Measurements from ENCODE around the gene NUAK2.

- TF ChIP-seq BHLHE40 (IDR thresholded peaks at IDR 0.05; ENCODE audit: borderline replicate concordance) = no peak
- no peak for TF ChIP-seq TARDBP (IDR thresholded peaks at IDR 0.05)
- no peak for TF ChIP-seq ARNT (IDR thresholded peaks at IDR 0.05)
- TF ChIP-seq PKNOX1 (IDR thresholded peaks at IDR 0.05) = peak; percentile 72
- no peak for TF ChIP-seq SUZ12 (IDR thresholded peaks at IDR 0.05)
- no peak for TF ChIP-seq FOXA1 (IDR thresholded peaks at IDR 0.05)
- TF ChIP-seq FOXK2 (IDR thresholded peaks at IDR 0.05) = no peak
These were observed 32.9 kb upstream of the NUAK2 start for GRCh38 chr1:205354259-205355074.

All from HEK293T (cell line).